HEK293 (cell line): Measurements from ENCODE around the gene TRAPPC10.

ENCODE experiments used
- HOXC10 ChIP-seq: sonication (generic); formaldehyde crosslinking; IDR thresholded peaks from 2 replicates; pipeline ENCODE4 v1.8.1; 2023; ENCODE audit warnings: mild to moderate bottlenecking, missing genetic modification reagents
- KLF16 ChIP-seq: fragments of 450-650 bp; formaldehyde crosslinking; IDR thresholded peaks from 2 replicates; pipeline ENCODE4 v1.5.1; 2017; ENCODE audit warnings: missing biosample characterization, missing genetic modification characterization
- ZEB2 ChIP-seq: fragments of 450-650 bp; formaldehyde crosslinking; IDR thresholded peaks from 2 replicates; pipeline ENCODE4 v1.5.1; 2016; ENCODE audit warnings: missing biosample characterization, missing genetic modification characterization
- ZNF184 ChIP-seq: fragments of 450-650 bp; IDR thresholded peaks from 2 replicates; pipeline ENCODE4 v1.5.1; 2018; ENCODE audit warnings: missing biosample characterization, mild to moderate bottlenecking, missing genetic modification characterization
- ZNF366 ChIP-seq: fragments of 450-650 bp; formaldehyde crosslinking; conservative IDR thresholded peaks from 2 replicates; pipeline ENCODE4 v1.5.1; 2016; ENCODE audit warnings: missing biosample characterization, missing genetic modification characterization
- ZNF416 ChIP-seq: fragments of 450-650 bp; formaldehyde crosslinking; IDR thresholded peaks from 2 replicates; pipeline ENCODE4 v1.5.1; 2016; ENCODE audit warnings: missing biosample characterization, missing genetic modification characterization
- ZNF521 ChIP-seq: fragments of 450-650 bp; formaldehyde crosslinking; IDR thresholded peaks from 2 replicates; pipeline ENCODE4 v1.5.1; 2017; ENCODE audit warnings: missing biosample characterization, mild to moderate bottlenecking, missing genetic modification characterization
- ZNF623 ChIP-seq: fragments of 450-650 bp; formaldehyde crosslinking; IDR thresholded peaks from 2 replicates; pipeline ENCODE4 v1.5.1; 2016; ENCODE audit warnings: missing biosample characterization, missing genetic modification characterization
- ZNF785 ChIP-seq: fragments of 450-650 bp; formaldehyde crosslinking; IDR thresholded peaks from 2 replicates; pipeline ENCODE4 v1.5.1; 2016; ENCODE audit warnings: missing biosample characterization, missing genetic modification characterization
- TF ChIP-seq, protein P1 (sequence below): fragments of 450-650 bp; formaldehyde crosslinking; IDR thresholded peaks from 2 replicates; pipeline ENCODE4 v1.5.1; 2016; ENCODE audit warnings: missing biosample characterization, missing genetic modification characterization

DNA sequence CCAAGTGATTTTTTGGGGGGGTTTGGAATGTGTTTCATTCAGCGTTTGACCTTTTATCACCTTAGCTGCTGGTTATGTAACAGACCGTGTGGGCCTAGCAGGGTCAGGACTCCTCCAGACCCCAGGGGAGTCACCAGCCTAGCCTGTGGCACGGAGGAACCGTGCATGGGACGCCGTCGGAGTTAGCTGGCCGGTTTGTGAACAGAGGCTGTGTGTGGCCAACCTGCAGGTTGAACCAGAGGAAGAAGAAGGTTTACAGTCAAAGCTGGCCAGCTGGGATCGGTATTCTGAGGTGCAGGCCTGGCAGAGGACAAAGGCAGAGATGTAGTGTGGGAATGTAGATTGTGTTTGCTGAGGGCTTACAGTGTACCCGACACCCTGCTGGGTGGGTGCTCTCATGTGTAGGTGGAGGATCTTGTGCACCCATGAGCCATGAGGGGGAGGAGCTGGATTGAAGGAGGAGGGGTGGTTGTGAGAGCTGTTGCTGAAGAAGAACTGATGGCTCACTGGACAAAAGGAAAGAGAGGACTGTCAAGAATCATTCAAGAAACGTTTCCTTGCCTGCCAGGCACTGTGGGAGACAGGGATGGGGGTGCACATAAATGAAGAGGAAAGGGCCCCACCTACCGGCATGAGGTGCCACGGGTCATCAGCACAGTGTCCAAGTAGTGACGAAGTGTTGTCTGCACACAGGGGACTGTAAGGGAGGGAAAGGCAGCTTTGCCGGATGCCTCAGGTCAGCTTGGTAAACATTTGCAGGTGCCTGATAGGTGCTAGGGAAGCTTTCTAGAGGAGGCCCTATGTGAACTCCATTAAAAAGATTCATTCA lies 55.1 kb downstream of the TRAPPC10 start:
- TF ChIP-seq, protein P1, sequence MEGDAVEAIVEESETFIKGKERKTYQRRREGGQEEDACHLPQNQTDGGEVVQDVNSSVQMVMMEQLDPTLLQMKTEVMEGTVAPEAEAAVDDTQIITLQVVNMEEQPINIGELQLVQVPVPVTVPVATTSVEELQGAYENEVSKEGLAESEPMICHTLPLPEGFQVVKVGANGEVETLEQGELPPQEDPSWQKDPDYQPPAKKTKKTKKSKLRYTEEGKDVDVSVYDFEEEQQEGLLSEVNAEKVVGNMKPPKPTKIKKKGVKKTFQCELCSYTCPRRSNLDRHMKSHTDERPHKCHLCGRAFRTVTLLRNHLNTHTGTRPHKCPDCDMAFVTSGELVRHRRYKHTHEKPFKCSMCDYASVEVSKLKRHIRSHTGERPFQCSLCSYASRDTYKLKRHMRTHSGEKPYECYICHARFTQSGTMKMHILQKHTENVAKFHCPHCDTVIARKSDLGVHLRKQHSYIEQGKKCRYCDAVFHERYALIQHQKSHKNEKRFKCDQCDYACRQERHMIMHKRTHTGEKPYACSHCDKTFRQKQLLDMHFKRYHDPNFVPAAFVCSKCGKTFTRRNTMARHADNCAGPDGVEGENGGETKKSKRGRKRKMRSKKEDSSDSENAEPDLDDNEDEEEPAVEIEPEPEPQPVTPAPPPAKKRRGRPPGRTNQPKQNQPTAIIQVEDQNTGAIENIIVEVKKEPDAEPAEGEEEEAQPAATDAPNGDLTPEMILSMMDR (tag by site-specific recombination): no peak
- TF ChIP-seq ZNF416 (no peak), ZNF623 (tag by site-specific recombination) (no peak), ZNF785 (no peak), ZNF521 (tag by site-specific recombination) (no peak), HOXC10 (CRISPR knock-in tag) (no peak), ZNF366 (no peak), ZEB2 (tag by site-specific recombination) (no peak), KLF16 (tag by site-specific recombination) (no peak), ZNF184 (no peak)
